GM21619 (cell line): ENCODE results near the gene TENM4.

Experiments
- ATAC-seq: cut with Tn5 transposase; IDR thresholded peaks from one replicate; pipeline ENCODE4 v1.9.1; 2021; ENCODE audit not compliant: unreplicated experiment

The TENM4 gene

GRCh38 chr11:79066456-79067351 is 374.1 kb downstream of the TENM4 start:
- no peak for ATAC-seq

DNA sequence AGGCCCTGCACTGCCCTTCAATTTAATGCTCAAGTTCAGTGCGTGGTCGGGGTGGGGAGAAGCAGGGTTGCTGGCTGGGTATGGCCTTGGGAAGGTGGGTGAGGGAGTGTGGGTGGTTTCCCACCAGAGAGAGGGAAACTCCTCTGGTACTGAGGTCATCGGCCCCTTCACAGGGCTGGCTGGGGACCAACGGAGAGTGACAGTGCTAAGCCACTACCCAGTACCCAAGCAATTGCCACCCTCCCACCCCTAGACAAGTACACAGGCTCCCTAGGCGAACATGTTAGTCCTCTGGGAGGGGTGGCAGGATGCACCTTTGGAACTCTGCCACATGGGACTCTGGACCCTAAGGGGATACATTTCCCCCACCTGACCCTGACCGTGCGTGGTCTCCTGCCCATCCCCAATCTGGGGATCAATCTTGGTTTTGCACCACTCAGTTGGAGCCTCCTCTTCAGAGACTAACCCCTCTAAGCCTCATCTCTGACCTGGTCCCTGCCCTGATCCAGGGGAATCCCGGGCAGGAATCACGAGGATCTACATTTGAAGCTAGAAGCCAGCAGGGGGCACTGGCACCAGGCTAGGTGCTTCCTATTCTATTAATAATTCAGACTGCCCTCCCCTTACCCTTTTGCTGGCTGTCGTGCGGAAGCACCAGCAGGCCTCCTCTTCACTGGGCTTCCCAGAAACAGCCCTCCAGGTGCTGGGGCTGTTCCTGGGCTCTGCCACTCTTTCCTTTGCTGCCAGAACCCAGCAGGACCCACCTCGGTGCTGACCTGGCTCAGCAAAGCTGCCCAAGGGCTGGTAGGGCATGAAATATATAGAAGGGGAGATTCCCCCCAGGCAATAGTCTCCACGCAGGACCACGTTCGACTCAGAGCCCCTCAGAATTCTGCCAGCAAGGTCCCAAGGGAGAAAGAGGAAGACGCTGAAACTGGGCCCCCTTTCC is 377.7 kb downstream of the TENM4 start:
- no peak for ATAC-seq

DNA sequence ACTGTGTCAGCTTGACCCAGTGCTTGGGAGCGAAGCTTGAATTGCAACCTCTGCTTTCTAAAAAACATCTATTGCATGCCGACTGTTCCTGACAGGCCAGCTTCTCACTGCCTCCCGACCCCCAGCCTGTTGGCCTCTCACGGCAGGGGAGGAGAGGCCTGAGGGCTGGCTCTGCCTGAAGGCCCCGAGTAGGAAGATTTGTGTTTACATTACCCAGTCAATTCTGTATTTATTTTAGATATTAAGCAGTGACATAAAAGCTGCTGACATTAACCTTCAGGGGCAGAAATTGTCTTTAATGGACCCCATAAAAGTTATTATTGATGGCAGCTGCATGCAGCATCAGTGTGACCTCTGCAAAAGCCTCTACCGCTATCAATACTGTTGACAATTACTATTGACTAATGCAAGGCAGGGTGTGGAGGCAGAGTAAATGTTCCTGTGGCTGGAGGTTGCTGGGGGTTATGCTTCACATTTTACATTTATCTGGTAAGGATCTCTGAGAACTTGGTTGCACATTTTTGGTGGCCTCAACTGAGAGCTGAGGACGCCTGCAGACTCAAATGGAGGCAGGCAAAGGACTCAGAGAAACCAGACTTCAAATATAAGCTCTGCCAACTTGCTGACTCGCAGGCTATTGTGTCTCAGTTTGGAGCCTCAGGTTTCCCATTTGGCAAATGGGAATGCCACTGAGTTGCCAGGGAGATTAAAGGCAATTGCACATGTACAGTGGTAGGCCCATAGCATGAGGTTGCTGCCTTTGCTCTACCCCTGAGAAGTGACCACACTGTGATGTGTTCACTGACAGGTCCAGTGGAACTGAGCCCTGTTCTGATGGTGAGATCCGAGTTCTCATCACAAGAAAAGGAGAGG is 380.5 kb downstream of the TENM4 start:
- ATAC-seq = no peak

DNA sequence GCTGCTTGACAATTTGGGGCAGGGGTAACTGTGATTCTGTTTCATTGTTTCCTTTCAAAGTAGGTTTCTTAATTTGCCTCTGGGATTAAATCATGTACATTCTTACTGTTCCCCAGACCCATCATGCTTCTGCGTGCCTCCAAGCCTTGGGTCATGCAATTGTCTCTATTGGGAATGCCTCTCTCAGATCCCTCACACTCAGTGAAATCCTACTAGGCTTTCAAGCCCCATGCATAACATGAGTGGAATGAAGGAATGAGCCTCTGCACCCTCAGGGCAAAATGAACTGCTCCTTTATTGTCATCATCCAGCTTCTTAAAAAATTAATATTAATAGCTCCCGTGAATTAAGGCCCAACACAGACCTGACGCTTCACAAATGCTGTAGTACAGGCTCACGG is 381.7 kb downstream of the TENM4 start:
- ATAC-seq = no peak

- no peak for ATAC-seq
These were observed 384.8 kb downstream of the TENM4 start for GRCh38 chr11:79055856-79056631.

DNA sequence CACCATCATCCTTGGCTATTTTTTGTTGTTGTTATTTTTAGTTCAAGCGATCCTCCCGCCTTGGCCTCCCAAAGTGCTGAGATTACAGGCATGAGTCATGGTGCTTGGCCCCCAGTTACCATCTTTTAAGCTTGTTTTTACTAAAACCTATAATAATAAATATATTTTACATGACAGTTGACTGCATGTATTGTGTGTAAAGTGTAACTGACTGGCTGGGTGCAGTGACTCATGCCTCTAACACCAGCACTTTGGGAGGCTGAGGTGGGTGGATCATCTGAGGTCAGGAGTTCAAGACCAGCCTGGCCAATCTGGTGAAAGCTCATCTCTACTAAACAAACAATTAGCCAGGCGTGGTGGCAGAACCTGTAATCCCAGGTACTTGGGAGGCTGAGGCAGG is 386.2 kb downstream of the TENM4 start:
- no peak for ATAC-seq

DNA sequence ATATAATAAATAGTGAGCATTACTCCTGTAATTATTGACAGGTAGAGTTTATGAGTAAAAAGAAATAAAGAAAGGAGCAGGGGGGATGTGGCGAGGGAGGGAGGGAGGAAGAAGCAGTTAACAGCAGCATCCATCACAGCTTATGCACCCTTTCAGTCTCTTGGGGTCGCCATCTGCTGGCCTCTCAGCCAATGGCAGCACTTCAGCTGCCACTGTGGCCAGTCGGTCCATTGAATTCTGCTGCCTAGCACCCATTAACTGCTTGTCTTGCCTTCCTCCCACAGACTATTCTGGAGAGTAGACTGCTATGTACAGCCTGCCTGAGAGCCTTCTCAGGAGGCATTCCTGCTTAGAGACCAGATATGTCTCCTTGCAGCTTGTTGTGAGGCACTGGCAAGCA is 388.3 kb downstream of the TENM4 start:
- ATAC-seq = no peak

- no peak for ATAC-seq
These were observed 390.0 kb downstream of the TENM4 start for GRCh38 chr11:79050786-79051185.

DNA sequence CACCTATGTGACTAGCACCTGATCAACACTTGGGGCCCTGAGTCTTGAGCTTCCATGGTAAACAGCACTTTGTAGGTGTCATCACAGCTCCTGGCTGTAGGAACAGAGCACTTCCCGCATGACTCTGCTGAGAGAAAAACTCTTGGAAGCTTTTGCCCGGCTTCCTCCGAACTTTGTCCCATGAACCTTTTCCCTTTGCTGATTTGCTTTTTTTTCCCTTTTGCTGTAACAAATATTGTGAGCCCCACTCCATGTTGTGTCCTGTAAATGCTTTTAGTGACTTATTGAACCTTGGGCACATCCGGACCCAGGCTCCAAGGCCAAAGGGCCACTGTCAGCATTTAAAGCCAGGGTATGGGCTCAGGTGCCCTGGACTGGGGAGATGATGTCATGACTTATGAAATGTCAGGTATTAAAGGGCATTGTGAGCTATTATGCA is 391.1 kb downstream of the TENM4 start:
- no peak for ATAC-seq

- no peak for ATAC-seq
These were observed 392.9 kb downstream of the TENM4 start for GRCh38 chr11:79047980-79048379.

- no peak for ATAC-seq
These were observed 393.5 kb downstream of the TENM4 start for GRCh38 chr11:79047321-79047720.

DNA sequence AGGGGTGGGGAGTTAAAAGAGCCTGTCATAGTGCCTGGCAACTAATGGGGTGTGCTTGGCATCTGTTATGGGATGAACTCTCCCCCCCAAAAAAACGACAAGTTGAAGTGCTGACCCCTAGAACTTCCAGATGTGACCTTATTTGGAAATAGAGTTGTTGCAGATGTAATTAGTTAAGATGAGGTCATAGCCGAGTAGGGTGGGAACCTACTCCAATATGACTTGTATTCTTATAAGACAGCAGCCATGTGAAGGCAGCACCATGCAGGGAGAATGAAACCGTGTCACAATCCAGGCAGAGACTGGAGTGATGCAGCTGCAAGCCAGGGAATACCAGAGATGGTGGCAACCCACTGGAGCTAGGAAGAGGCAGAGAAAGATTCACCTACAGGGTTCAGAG is 394.5 kb downstream of the TENM4 start:
- no peak for ATAC-seq

DNA sequence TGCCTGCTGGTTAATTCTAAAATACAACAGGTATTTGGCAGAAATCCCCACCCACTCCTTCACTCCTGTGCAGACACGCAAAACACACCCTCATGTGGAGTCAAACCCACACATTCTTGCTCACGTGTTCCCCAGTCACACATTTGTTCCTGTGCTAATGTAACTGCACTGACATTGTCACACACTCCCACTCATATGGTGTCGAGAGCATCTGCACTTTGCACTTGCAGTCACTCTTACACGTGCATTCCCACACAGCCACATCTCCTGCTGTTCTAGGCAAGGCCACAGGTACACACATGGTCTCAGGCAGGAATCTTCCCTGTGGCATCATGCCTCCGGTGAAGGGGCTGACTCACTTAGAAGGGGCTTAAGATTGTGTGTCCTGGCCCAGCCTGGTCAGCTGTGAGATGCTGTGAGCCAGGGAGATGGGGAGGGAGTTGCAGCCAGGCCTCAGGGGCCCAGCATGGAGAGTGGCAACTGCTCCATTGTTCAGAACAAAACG is 395.0 kb downstream of the TENM4 start:
- no peak for ATAC-seq

DNA sequence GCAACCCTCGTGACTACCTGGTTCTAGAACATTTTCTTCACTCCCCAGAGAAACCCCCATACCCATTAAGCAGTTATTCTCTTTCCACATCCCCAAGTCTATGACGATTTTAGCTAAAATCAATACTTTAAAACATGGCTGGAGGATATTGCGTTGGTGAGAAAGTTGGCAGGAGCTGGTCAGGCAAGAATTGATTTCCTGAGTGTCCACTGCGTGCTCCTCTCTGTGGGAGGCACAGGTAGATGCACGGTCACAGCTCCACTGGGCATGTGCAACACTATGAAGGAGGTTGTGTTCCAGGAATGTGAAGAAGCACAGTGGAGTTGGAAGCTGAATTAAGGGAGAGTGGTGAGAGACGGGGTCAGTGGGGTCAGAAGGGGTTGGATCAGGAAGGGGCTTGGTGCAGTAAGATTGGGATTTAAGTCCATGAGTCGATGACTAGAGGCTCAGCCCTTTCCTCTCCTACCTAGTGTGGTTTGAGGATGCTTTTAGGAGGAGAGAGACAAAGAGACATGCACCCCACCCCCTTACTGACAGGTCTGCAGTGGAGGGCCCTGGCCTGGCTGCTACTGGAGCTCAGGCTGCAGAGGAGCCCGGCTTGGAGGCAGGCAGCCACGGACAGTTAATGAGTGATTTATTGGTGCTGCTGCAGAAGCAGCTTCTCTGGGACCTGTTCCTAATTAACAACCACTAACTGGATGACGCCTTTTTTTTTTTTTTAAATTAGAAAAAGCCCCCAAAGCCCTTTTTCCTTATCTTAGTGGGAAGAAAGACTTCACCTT is 395.6 kb downstream of the TENM4 start:
- no peak for ATAC-seq

GRCh38 chr11:79044201-79044600 is 396.6 kb downstream of the TENM4 start:
- ATAC-seq = no peak

DNA sequence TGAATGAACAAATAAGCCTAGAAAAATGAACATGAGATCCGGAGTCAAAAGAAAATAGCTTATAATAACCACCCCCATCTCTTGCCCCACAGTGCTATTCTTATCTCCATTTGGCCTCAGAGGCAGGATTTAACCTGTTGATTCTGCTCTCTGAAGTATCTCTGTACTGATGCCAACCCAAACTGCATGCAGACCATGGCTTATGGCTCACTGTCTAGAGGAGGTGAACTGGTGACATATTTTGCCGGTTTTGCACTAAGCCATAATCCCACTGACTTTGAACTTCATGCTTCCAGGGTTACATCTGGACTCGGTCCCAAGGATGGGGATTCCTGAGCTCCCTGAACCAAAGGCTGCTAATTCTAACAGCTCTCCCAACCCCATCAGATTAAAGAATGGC is 397.1 kb downstream of the TENM4 start:
- ATAC-seq = no peak

- no peak for ATAC-seq
These were observed 398.0 kb downstream of the TENM4 start for GRCh38 chr11:79042824-79043223.

- no peak for ATAC-seq
These were observed 400.5 kb downstream of the TENM4 start for GRCh38 chr11:79040348-79040747.

GRCh38 chr11:79039122-79039521 is 401.7 kb downstream of the TENM4 start:
- ATAC-seq = no peak
